Measurements from ENCODE around the gene LCN12.

DNA sequence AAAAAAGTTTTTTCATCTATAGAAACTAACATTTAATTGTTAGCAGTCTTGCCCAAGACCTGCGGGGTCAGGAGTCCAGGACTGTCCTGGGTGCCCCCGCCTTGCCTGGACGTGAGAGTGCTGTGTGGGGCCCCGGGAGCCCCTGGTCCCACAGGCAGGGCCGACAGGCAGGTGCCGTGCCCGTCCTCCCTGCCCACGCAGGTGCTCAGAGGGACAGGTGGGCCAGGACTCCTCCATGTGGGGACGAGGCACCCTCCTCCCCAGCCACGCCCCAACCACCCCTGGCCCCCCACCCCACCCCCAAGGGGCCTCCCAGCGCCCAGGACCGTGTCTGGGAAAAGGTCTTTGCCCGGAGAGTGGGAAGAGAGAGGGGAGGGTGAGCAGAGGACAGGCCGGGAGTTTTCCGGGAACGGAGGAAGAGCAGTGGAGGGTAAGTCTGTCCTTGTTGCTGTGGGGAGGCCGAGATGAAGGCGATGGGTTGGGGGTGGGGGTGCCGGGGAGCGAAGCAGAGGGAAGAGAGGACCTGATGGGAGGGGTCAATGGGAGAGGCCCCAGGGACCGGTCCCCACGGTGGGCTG is 2.7 kb upstream of the LCN12 start:
- TF ChIP-seq, protein P1, sequence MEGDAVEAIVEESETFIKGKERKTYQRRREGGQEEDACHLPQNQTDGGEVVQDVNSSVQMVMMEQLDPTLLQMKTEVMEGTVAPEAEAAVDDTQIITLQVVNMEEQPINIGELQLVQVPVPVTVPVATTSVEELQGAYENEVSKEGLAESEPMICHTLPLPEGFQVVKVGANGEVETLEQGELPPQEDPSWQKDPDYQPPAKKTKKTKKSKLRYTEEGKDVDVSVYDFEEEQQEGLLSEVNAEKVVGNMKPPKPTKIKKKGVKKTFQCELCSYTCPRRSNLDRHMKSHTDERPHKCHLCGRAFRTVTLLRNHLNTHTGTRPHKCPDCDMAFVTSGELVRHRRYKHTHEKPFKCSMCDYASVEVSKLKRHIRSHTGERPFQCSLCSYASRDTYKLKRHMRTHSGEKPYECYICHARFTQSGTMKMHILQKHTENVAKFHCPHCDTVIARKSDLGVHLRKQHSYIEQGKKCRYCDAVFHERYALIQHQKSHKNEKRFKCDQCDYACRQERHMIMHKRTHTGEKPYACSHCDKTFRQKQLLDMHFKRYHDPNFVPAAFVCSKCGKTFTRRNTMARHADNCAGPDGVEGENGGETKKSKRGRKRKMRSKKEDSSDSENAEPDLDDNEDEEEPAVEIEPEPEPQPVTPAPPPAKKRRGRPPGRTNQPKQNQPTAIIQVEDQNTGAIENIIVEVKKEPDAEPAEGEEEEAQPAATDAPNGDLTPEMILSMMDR (conservative IDR thresholded peaks at IDR 0.05 in 1 of 2, IDR thresholded peaks at IDR 0.05 in 1 of 2; ENCODE audit: low read depth in 1 of 2, low read length in 2 of 2) = no peak
- TF ChIP-seq EZH2 (IDR thresholded peaks at IDR 0.05; ENCODE audit: low read length, missing control alignments) = no peak
